ENCODE measurements around the gene GPR137. TPM values are rescaled to one million over a fixed set of nuclear protein-coding genes. Genes with fewer than 3 reads are reported as not detected.

GPR137 gene
- total RNA-seq, 1 donor from 2014 or later: 52.5 TPM

DNA sequence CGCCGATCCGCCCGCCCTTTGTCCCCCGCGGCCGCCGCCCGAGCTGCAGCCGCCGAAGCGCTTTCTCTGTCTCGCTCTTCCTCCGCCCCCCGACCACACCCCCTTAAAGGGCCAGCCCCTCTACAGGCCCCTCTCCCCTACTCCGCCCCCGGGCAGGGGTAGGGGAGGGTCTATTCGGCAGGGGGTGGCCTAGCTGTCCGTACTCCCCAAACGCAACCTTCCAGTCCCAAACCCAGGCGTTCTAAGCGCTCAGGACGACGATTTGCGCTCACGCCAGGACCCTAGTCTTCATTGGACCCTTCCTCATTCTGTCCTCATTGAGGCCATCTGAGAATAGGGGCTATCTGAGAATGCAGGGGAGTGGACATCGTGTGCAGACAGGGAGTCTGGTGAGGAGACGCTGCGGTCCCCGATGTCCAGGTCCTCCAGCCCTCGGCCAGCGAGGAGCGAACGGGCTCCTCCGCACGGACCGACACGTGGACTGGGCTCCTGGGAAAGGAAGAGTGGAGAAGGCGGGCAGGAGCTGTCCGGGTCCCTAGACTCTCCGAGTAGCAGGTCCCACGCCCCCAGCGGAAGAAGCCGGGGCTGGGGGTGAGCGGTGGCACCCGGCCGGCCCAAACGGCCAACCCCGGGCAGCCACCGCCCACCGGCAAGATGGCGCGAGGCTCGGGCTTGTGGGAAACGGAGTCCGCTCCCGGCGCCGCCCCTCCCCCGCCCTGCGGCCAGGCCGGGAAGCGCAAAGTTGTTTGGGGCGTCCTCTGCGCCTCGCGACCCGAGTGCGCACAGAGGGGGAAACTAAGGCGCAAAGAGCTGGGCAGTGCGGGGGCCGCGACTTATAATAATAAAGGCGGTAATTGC, 38.5 kb upstream of the GPR137 start, which contains the start of gene PPP1R14B:
PPP1R14B (minus strand) TSS at position 73 of the 858 bp plus-strand sequence. CDS start 270 bp downstream, outside the sequence.
- Mint-ChIP-seq H3K36me3 (ENCODE audit: unreplicated experiment) (no peaks in the 10 kb centered on the region), H3K27me3 (ENCODE audit: unreplicated experiment) (peaks cover 10% of the 10 kb centered on the region), H3K4me1 (ENCODE audit: low read depth, unreplicated experiment) (peaks cover 7% of the 10 kb centered on the region), H3K9me3 (ENCODE audit: unreplicated experiment) (peaks cover 19% of the 10 kb centered on the region), H3K4me3 (ENCODE audit: unreplicated experiment) (peak within 1 kb of the TSS; percentile 95), H3K27ac (ENCODE audit: unreplicated experiment) (peak within 1 kb of the TSS; percentile 94)
- TF ChIP-seq, protein P1, sequence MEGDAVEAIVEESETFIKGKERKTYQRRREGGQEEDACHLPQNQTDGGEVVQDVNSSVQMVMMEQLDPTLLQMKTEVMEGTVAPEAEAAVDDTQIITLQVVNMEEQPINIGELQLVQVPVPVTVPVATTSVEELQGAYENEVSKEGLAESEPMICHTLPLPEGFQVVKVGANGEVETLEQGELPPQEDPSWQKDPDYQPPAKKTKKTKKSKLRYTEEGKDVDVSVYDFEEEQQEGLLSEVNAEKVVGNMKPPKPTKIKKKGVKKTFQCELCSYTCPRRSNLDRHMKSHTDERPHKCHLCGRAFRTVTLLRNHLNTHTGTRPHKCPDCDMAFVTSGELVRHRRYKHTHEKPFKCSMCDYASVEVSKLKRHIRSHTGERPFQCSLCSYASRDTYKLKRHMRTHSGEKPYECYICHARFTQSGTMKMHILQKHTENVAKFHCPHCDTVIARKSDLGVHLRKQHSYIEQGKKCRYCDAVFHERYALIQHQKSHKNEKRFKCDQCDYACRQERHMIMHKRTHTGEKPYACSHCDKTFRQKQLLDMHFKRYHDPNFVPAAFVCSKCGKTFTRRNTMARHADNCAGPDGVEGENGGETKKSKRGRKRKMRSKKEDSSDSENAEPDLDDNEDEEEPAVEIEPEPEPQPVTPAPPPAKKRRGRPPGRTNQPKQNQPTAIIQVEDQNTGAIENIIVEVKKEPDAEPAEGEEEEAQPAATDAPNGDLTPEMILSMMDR (IDR thresholded peaks at IDR 0.05; ENCODE audit: partially characterized antibody, unreplicated experiment): peak; percentile 38
- DNase-seq: peak; percentile 93

DNA sequence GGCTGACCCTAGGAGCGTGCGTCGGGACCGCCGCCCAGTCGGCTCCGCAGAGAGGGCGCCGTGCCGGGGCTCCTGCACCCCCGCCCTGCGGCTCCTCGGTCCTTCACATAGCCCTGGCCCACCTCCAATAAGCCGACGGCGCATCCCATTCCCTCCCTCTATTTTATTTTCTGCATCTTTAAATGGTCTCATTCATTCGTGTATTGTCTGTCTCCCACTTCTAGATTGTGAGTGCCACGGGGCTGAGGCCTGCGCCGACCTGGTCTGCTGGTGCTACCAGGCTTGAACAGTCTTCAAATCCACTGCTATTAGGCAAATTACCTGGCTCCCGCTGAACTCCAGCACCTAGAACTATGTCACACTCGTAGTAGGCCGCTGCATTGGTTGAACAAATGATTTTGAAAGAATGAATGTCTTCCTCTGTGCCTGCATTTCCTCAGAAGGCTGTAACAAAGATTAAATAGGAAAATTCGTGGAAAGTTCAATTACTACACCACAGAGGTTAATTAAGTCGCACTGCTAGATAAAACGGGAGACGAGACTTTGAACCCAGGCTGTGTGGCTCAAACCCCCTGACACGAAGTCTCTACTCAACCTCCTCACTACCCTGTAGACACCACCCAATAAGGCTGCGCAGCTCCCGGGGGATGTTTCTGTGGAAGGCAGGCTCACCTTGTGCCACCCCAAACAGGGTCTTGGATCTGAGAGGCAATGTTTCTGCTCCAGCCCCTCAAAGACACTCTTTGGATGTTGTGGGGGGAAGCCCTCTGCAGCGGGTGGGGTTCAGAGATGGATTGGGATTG, 37.7 kb upstream of the GPR137 start:
- H3K27me3 Mint-ChIP-seq (ENCODE audit: unreplicated experiment): peaks cover 10% of the 10 kb centered on the region
- H3K36me3 Mint-ChIP-seq (ENCODE audit: unreplicated experiment): no peaks in the 10 kb centered on the region
- H3K9me3 Mint-ChIP-seq (ENCODE audit: unreplicated experiment): peaks cover 19% of the 10 kb centered on the region
- peak overlapping the region; percentile 94 for H3K27ac Mint-ChIP-seq (ENCODE audit: unreplicated experiment)
- peak overlapping the region; percentile 95 for H3K4me3 Mint-ChIP-seq (ENCODE audit: unreplicated experiment)
- DNase-seq: no peak
- peaks cover 7% of the 10 kb centered on the region for H3K4me1 Mint-ChIP-seq (ENCODE audit: low read depth, unreplicated experiment)
- TF ChIP-seq, protein P1 (IDR thresholded peaks at IDR 0.05; ENCODE audit: partially characterized antibody, unreplicated experiment): no peak

DNA sequence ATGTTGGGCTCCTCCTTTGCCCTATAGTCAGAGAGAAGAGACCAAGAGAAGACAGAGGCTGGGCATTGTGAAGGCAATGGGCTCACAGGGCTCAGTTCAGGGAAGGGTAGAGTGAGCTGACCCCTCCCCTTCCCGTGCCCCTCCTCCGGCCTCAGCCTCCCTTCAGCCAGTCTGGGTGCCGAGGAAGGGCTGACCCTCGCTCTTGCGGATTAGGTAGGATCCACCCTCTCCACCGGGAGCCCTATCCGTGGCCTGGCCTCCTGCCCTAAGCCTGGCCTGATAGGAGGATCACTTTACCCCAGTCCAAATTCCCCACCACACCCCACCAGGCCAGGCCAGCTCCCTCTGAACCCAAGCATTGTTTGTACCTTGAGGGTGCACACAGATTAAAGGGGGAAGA, 37.1 kb upstream of the GPR137 start:
- H3K9me3 Mint-ChIP-seq (ENCODE audit: unreplicated experiment): peaks cover 16% of the 10 kb centered on the region
- no peaks in the 10 kb centered on the region for H3K36me3 Mint-ChIP-seq (ENCODE audit: unreplicated experiment)
- H3K27me3 Mint-ChIP-seq (ENCODE audit: unreplicated experiment): peaks cover 8% of the 10 kb centered on the region
- peak overlapping the region; percentile 94 for H3K27ac Mint-ChIP-seq (ENCODE audit: unreplicated experiment)
- H3K4me3 Mint-ChIP-seq (ENCODE audit: unreplicated experiment): peak overlapping the region; percentile 95
- TF ChIP-seq, protein P1 (IDR thresholded peaks at IDR 0.05; ENCODE audit: partially characterized antibody, unreplicated experiment): no peak
- peaks cover 8% of the 10 kb centered on the region for H3K4me1 Mint-ChIP-seq (ENCODE audit: low read depth, unreplicated experiment)
- no peak for DNase-seq

DNA sequence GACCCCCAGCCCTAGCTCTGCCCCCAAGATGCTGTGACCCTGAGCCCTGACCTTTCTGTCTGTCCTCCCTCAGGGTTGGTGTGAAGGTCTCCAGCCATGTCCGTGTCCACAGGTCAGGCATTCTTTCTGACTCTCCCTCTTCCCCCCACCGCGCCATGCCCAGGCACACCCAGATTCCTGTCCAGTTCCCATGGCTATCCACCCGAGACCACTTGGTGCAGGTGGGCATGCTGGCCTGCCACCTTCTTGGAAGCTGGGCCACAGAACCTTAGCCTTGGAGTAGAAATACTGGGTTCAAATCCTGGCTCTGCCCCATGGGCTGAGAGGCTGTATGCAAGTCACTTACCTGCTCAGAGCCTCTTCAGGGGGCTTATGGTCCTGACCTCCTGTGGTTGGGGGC, 36.6 kb upstream of the GPR137 start:
- Mint-ChIP-seq H3K27me3 (ENCODE audit: unreplicated experiment) (peaks cover 8% of the 10 kb centered on the region), H3K9me3 (ENCODE audit: unreplicated experiment) (peaks cover 11% of the 10 kb centered on the region), H3K36me3 (ENCODE audit: unreplicated experiment) (no peaks in the 10 kb centered on the region), H3K4me1 (ENCODE audit: low read depth, unreplicated experiment) (peaks cover 12% of the 10 kb centered on the region), H3K4me3 (ENCODE audit: unreplicated experiment) (peak overlapping the region; percentile 25), H3K27ac (ENCODE audit: unreplicated experiment) (no peak overlapping the region)
- DNase-seq: no peak
- TF ChIP-seq, protein P1 (IDR thresholded peaks at IDR 0.05; ENCODE audit: partially characterized antibody, unreplicated experiment): no peak

Measured in glutamatergic neuron (in vitro differentiated cells).